GM12865 (cell line): ENCODE measurements around the gene SIK2.

ENCODE experiments used
- DNase-seq: peaks from one replicate; pipeline ENCODE4 v3.0.0; 2010; ENCODE audit warnings: low read depth
- H3K4me3 ChIP-seq: 2 replicates; pipeline ENCODE4 v1.5.1; 2011; ENCODE audit warnings: mild to moderate bottlenecking, low read depth, low read length, control low read depth
- CTCF ChIP-seq: IDR thresholded peaks from 2 replicates; pipeline ENCODE4 v1.5.1; 2011; ENCODE audit warnings: low read length, control low read depth, low read depth, inconsistent platforms; ENCODE audit not compliant: insufficient read depth; ENCODE audit errors: missing control alignments

Gene SIK2

GRCh38 chr11:111589114-111589513 lies 13.1 kb upstream of the SIK2 start:
- no peak overlapping the region for H3K4me3 ChIP-seq
- no peak for TF ChIP-seq CTCF
- DNase-seq = no peak

GRCh38 chr11:111589886-111590499 lies 12.3 kb upstream of the SIK2 start:
- H3K4me3 ChIP-seq = no peak overlapping the region
- TF ChIP-seq CTCF = no peak
- no peak for DNase-seq

GRCh38 chr11:111591187-111591960 lies 10.9 kb upstream of the SIK2 start:
- DNase-seq = no peak
- no peak overlapping the region for H3K4me3 ChIP-seq
- TF ChIP-seq CTCF = no peak

- DNase-seq = no peak
- TF ChIP-seq CTCF = no peak
- H3K4me3 ChIP-seq = no peak overlapping the region
Observed at GRCh38 chr11:111592491-111592890, 9.8 kb upstream of the SIK2 start.

- TF ChIP-seq CTCF = no peak
- no peak overlapping the region for H3K4me3 ChIP-seq
- no peak for DNase-seq
Observed at GRCh38 chr11:111596319-111596718, 5.9 kb upstream of the SIK2 start.

GRCh38 chr11:111598148-111598547 lies 4.1 kb upstream of the SIK2 start:
- no peak overlapping the region for H3K4me3 ChIP-seq
- DNase-seq = no peak
- no peak for TF ChIP-seq CTCF
